Pancreas (tissue), 10 donors: ENCODE data around the gene GBF1. TPM values are rescaled to one million over a fixed set of nuclear protein-coding genes. Genes with fewer than 3 reads are reported as not detected.

Experiments used
- ATAC-seq, 4 donors: fragments of 200-7000 bp; cut with Tn5 transposase; one replicate each; pipeline versions ENCODE4 v1.8.0 to v1.9.1; 2020; ENCODE audit warnings: mild to moderate bottlenecking in 4 of 4, moderate library complexity in 4 of 4
- DNase-seq, 6 donors: peaks; one replicate each; pipeline ENCODE4 v3.0.0-alpha.2; 2020
- FAIRE-seq: peaks from 2 replicates; lab custom pipeline; 2012; peaks lifted over from hg19 to GRCh38; lab: Jason Lieb, UNC
- H3K27ac ChIP-seq, 4 donors: fragments of 200-600 bp; sonication (generic); 1 replicate in 3 of 4; 2 replicates in 1 of 4; pipeline versions ENCODE4 v1.5.0 to v1.8.0; 2020
- H3K27me3 ChIP-seq, 4 donors: fragments of 200-600 bp; one replicate each; pipeline ENCODE4 v1.8.0; 2021
- H3K36me3 ChIP-seq, 3 donors: fragments of 200-600 bp; sonication (generic) in 1 of 3; one replicate each; pipeline versions ENCODE4 v1.5.0 to v1.8.0; 2020 to 2021
- H3K4me1 ChIP-seq, 3 donors: fragments of 200-600 bp; one replicate each; pipeline ENCODE4 v1.8.0; 2021
- H3K4me3 ChIP-seq, 4 donors: fragments of 200-600 bp; sonication (generic) in 2 of 4; one replicate each; pipeline versions ENCODE4 v1.5.0 to v1.8.0; 2020 to 2021
- H3K9me3 ChIP-seq, 4 donors: fragments of 200-600 bp; one replicate each; pipeline ENCODE4 v1.8.0; 2021
- WGBS, 2 donors: extraction: QIAGEN DNeasy Blood & Tissue Kit; methylation state at CpG; one replicate each; pipeline ENCODE4 v1.1.7; 2013; 5-methylcytosine and 5-hydroxymethylcytosine counted together
- intact Hi-C, 3 donors: fragments of 100-400 bp; cut with DNase I; formaldehyde crosslinking; loops; one replicate each; pipeline versions ENCODE4 v1.11.1 to v1.14.2; 2022
- polyA plus RNA-seq, 2 donors: library from polyadenylated mRNA; stranded (reverse); fragments of 200-250 nt; gene quantifications; one replicate each; pipeline ENCODE4 v1.2.3, GENCODE V29; 2013
- total RNA-seq, 6 donors: library from RNA; stranded (reverse); fragmentation: NEBNext Ultra II Directional in 4 of 6; extraction: Animal tissue kit (Norgen Biotek cat#: 25700) in 4 of 6; gene quantifications; one replicate each; pipeline versions ENCODE4 v1.2.1 to v1.2.4, GENCODE V29; 2021 to 2023
- TF ChIP-seq, protein P1 (sequence below), 4 donors: fragments of 200-600 bp; sonication (generic) in 3 of 4; IDR thresholded peaks; one replicate each; pipeline versions ENCODE4 v1.5.0 to v1.8.0; 2021; ENCODE audit warnings: antibody characterized with exemption in 4 of 4
- donor health status: healthy with polysubstance abuse.
- donor health status: DM: no; HTN: no; CAD: no; lungs with moderate emphysema.
- donor health status: DM: no; HTN: no; CAD: no.
- donor health status: control.
- donor health status: control.
- donor health status: Bipolar disorder and iron deficiency.
- donor health status: DM: yes; HTN: yes; CAD: no.
- donor health status: DM: no; HTN: no; CAD: no.
- donor health status: DM: no; HTN: no; CAD: no.
- donor health status: DM: yes; HTN: yes; CAD: no.

The GBF1 gene
- total and polyA plus RNA-seq, 8 donors, result 14.9 to 27.6 (median 18.2) TPM

DNA sequence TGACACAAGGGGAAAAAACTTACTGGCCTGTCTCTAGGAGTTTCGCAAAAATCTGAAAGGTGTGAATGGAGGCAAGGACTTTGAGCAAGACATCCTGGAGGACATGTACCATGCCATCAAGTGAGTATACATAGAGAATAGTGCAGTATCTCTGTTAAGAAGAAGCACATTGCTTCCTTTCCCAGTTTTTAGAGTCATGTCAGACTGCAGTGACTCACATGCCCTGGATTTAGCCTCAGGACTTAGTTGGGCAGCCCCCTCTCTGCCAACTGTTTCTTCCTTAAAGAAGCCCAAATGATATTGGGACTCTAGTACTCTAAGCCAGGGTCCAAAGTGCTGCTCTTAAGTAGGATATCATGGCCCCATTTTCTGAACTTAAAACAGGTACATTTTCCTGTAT lies 122.1 kb downstream of the GBF1 start:
- FAIRE-seq, result no peak
- no peaks in the 10 kb centered on the region for H3K9me3 ChIP-seq
- H3K27ac ChIP-seq, result no peak overlapping the region
- DNase-seq, result no peak
- H3K4me1 ChIP-seq, result no peaks in the 10 kb centered on the region
- H3K27me3 ChIP-seq, result no peaks in the 10 kb centered on the region
- peaks cover 10 to 92% (median 63%) of the 10 kb centered on the region in 3 donors for H3K36me3 ChIP-seq
- no peak for ATAC-seq
- WGBS, 2 donors, result 96 to 97% methylated on average over 1 of the region's 1 CpG
- TF ChIP-seq, protein P1, sequence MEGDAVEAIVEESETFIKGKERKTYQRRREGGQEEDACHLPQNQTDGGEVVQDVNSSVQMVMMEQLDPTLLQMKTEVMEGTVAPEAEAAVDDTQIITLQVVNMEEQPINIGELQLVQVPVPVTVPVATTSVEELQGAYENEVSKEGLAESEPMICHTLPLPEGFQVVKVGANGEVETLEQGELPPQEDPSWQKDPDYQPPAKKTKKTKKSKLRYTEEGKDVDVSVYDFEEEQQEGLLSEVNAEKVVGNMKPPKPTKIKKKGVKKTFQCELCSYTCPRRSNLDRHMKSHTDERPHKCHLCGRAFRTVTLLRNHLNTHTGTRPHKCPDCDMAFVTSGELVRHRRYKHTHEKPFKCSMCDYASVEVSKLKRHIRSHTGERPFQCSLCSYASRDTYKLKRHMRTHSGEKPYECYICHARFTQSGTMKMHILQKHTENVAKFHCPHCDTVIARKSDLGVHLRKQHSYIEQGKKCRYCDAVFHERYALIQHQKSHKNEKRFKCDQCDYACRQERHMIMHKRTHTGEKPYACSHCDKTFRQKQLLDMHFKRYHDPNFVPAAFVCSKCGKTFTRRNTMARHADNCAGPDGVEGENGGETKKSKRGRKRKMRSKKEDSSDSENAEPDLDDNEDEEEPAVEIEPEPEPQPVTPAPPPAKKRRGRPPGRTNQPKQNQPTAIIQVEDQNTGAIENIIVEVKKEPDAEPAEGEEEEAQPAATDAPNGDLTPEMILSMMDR (IDR thresholded peaks at IDR 0.05), result no peak
- intact Hi-C loops, result no loop called here
- H3K4me3 ChIP-seq, result no peak overlapping the region

DNA sequence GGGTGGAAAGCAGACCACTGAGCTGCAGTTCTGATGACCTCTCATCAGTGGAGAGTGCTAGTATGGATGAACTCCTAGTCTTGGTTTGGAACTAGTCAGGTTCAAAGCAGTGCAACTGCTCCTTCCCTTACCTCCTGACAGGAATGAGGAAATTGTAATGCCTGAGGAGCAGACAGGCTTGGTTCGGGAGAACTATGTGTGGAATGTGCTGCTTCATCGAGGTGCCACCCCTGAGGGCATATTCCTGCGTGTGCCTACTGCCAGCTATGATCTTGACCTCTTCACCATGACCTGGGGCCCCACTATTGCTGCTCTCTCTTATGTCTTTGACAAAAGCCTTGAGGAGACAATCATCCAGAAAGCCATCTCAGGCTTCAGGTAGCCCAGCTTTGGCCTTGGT lies 122.7 kb downstream of the GBF1 start:
- Histone ChIP-seq H3K36me3 (peaks cover 10 to 93% (median 65%) of the 10 kb centered on the region in 3 donors), H3K27ac (no peak overlapping the region), H3K27me3 (no peaks in the 10 kb centered on the region), H3K4me3 (no peak overlapping the region), H3K9me3 (no peaks in the 10 kb centered on the region), H3K4me1 (no peaks in the 10 kb centered on the region)
- no peak for FAIRE-seq
- intact Hi-C loops, result no loop called here
- DNase-seq, result no peak
- WGBS, 2 donors, result 65 to 71% methylated on average over 3 of the region's 3 CpGs
- TF ChIP-seq, protein P1 (IDR thresholded peaks at IDR 0.05), result no peak
- ATAC-seq, result peak in 2 of 4 donors; percentile 24 to 55

DNA sequence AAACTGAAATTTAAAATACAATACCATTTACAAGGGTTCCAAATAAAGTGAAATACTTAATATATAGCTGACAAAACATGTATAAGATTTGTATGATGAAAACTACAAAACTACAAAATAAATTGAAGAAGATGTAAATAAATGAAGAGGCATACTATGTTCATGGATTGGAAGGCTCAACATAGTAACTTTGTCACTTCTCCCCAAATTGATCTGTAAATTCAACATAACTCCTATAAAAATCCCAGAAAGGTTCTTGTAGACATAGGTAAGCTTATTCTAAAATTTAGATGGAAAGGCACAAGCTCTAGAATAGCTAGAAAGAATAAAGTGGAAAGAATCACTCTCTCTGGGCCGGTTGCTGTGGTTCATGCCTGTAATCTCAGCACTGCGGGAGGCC lies 126.0 kb downstream of the GBF1 start:
- ATAC-seq (no peak), DNase-seq (no peak), FAIRE-seq (no peak)
- H3K9me3 ChIP-seq, result no peaks in the 10 kb centered on the region
- no peak overlapping the region for H3K4me3 ChIP-seq
- H3K27ac ChIP-seq, result no peak overlapping the region
- TF ChIP-seq, protein P1 (IDR thresholded peaks at IDR 0.05), result no peak
- no peaks in the 10 kb centered on the region for H3K27me3 ChIP-seq
- no peaks in the 10 kb centered on the region for H3K4me1 ChIP-seq
- 99 to 100% methylated on average over 2 of the region's 2 CpGs for WGBS, 2 donors
- peaks cover 10 to 86% (median 50%) of the 10 kb centered on the region in 3 donors for H3K36me3 ChIP-seq
- intact Hi-C loops, result no loop called here

DNA sequence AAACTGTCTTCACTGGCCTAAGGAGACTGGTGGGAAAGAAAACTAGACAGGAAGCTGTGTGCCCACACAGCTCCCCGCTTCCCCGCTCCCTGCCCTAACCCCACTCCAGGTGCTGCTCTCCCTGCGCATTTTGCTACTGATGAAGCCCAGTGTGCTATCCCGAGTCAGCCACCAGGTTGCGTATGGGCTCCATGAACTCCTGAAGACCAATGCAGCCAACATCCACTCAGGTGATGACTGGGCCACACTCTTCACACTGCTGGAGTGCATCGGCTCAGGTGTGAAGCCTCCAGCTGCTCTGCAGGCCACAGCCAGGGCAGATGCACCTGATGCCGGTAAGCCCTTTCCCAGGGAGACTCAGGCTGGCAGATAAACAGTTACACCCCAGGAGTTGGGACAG lies 129.9 kb downstream of the GBF1 start:
- no peaks in the 10 kb centered on the region for H3K27me3 ChIP-seq
- FAIRE-seq, result no peak
- intact Hi-C loops, result no loop called here
- H3K36me3 ChIP-seq, result peaks cover 14 to 77% (median 37%) of the 10 kb centered on the region in 3 donors
- H3K4me3 ChIP-seq, result no peak overlapping the region
- TF ChIP-seq, protein P1 (IDR thresholded peaks at IDR 0.05), result no peak
- H3K4me1 ChIP-seq, result no peaks in the 10 kb centered on the region
- no peak for DNase-seq
- ATAC-seq, result peak in 1 of 4 donors; percentile 19
- H3K27ac ChIP-seq, result no peak overlapping the region
- no peaks in the 10 kb centered on the region for H3K9me3 ChIP-seq
- WGBS, 2 donors, result 80 to 82% methylated on average over 7 of the region's 7 CpGs

DNA sequence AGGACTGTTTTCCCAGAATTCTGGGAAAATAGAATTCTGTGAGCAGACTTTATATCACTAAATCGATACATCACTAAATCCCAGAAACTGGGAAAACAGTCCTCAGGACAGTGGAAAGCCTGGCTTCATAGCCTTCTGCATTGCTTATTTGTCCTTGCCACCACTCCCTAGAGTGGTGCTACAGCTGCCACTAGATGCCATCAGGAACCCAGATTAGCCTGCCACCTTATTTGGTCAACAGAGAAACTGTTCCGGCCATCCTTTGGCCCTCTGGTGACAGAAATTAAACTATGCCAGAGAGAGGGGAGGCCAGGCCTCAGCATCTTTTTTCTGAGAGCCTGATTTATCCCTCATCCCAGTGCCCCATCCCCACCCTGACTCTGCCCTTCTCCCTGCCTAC lies 130.5 kb downstream of the GBF1 start:
- WGBS, 2 donors, result 83 to 94% methylated on average over 2 of the region's 2 CpGs

More for the DNA sequence above, 130.5 kb downstream of the GBF1 start:
- TF ChIP-seq, protein P1 (IDR thresholded peaks at IDR 0.05), result no peak
- peaks cover 8 to 77% (median 35%) of the 10 kb centered on the region in 3 donors for H3K36me3 ChIP-seq
- H3K4me1 ChIP-seq, result no peaks in the 10 kb centered on the region
- no peak overlapping the region for H3K27ac ChIP-seq
- no peak overlapping the region for H3K4me3 ChIP-seq
- FAIRE-seq (no peak), ATAC-seq (no peak), DNase-seq (no peak)
- no peaks in the 10 kb centered on the region for H3K9me3 ChIP-seq
- intact Hi-C loops, result no loop called here
- H3K27me3 ChIP-seq, result no peaks in the 10 kb centered on the region
